ENCODE results near the gene ABHD17C.

ABHD17C gene

DNA sequence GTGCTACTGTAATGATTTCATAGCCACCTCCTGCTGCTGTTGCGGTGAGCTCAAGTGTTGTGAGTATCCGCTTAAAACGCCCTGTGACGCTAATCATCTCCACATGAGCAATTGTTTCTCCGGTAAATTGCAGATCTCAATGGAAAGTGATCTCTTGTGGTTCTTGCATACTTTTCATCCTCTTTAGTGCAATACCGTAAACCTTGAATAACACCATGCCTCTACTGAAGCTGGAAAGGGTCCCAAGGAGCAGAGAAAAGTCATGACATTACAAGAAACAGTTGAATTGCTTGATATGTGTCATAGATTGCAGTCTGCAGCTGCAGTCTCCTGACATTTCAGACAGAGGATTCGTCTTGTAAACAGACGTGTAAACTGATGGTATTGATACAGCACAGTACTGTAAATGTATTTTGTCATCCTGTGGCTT lies 78.0 kb downstream of the ABHD17C start:
- no peak overlapping the region for H2AFZ ChIP-seq (ENCODE audit: low read length)
- H3K9me3 ChIP-seq (replicated peaks; ENCODE audit: insufficient read depth, low read length), result no peaks in the 10 kb centered on the region
- DNase-seq, result no peak
- H4K20me1 ChIP-seq (ENCODE audit: insufficient read depth, low read length), result no peaks in the 10 kb centered on the region
- H3K4me2 ChIP-seq (ENCODE audit: low read depth, low read length), result no peak overlapping the region
- H3K36me3 ChIP-seq (replicated peaks; ENCODE audit: insufficient read depth, low read length), result no peaks in the 10 kb centered on the region
- H3K4me3 ChIP-seq (ENCODE audit: low read length), result no peak overlapping the region
- TF ChIP-seq EZH2 (optimal IDR thresholded peaks at IDR 0.05; ENCODE audit: low read depth, low read length) (no peak), EZH2phosphoT487 (IDR thresholded peaks at IDR 0.05; ENCODE audit: low read length) (no peak)
- TF ChIP-seq, protein P1, sequence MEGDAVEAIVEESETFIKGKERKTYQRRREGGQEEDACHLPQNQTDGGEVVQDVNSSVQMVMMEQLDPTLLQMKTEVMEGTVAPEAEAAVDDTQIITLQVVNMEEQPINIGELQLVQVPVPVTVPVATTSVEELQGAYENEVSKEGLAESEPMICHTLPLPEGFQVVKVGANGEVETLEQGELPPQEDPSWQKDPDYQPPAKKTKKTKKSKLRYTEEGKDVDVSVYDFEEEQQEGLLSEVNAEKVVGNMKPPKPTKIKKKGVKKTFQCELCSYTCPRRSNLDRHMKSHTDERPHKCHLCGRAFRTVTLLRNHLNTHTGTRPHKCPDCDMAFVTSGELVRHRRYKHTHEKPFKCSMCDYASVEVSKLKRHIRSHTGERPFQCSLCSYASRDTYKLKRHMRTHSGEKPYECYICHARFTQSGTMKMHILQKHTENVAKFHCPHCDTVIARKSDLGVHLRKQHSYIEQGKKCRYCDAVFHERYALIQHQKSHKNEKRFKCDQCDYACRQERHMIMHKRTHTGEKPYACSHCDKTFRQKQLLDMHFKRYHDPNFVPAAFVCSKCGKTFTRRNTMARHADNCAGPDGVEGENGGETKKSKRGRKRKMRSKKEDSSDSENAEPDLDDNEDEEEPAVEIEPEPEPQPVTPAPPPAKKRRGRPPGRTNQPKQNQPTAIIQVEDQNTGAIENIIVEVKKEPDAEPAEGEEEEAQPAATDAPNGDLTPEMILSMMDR (IDR thresholded peaks at IDR 0.05; ENCODE audit: low read length), result no peak
- no peaks in the 10 kb centered on the region for H3K9me2 ChIP-seq (replicated peaks; ENCODE audit: insufficient read depth, low read length)
- H3K4me1 ChIP-seq (ENCODE audit: low read length), result no peaks in the 10 kb centered on the region
- H3F3A ChIP-seq (ENCODE audit: insufficient read depth, low read length), result no peaks in the 10 kb centered on the region
- no peaks in the 10 kb centered on the region for H3K79me2 ChIP-seq (ENCODE audit: low read length)
- no peaks in the 10 kb centered on the region for H3K27me3 ChIP-seq (replicated peaks; ENCODE audit: insufficient read depth, low read length)
- no peak overlapping the region for H3K9ac ChIP-seq (ENCODE audit: low read length)
- no peak overlapping the region for H3K27ac ChIP-seq (ENCODE audit: low read length)

DNA sequence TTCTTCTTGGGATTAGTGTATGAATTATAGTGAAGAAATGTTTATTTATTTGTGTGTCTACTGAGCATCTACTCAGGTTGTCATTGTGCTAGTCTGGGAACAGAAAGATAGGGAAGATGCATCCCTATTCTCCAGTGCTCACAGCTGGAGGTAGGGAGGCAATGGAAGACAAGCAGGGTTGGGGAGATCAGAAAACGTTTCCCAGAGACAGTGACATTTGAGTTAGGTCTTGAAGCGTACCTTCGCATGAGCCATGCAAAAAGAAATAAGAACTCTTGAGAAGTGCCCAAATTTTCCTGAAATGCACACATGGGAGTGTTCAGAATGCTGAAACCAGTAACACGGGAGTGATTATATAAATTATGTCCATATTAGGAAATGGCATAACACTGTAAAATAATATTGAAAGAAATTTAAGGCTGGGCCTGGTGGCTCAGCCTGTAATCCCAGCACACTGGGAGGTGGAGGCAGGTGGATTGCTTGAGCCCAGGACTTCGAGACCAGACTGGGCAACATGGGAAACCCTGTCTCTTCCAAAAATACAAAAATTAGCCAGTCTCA lies 78.8 kb downstream of the ABHD17C start:
- H3K27ac ChIP-seq (ENCODE audit: low read length), result no peak overlapping the region
- TF ChIP-seq, protein P1 (IDR thresholded peaks at IDR 0.05; ENCODE audit: low read length), result no peak
- no peaks in the 10 kb centered on the region for H3K27me3 ChIP-seq (replicated peaks; ENCODE audit: insufficient read depth, low read length)

GRCh38 chr15:80774486-80774885 lies 79.4 kb downstream of the ABHD17C start:
- no peak overlapping the region for H3K27ac ChIP-seq (ENCODE audit: low read length)
- H3K4me3 ChIP-seq (ENCODE audit: low read length), result no peak overlapping the region
- no peaks in the 10 kb centered on the region for H4K20me1 ChIP-seq (ENCODE audit: insufficient read depth, low read length)
- H3K4me1 ChIP-seq (ENCODE audit: low read length), result no peaks in the 10 kb centered on the region
- H3F3A ChIP-seq (ENCODE audit: insufficient read depth, low read length), result no peaks in the 10 kb centered on the region
- no peak for DNase-seq
- peaks cover 2% of the 10 kb centered on the region; the same call in 1 of the 2 replicates for H3K27me3 ChIP-seq (replicated peaks; ENCODE audit: insufficient read depth, low read length)
- no peaks in the 10 kb centered on the region for H3K79me2 ChIP-seq (ENCODE audit: low read length)
- no peak overlapping the region for H3K4me2 ChIP-seq (ENCODE audit: low read depth, low read length)
- H3K9me2 ChIP-seq (replicated peaks; ENCODE audit: insufficient read depth, low read length), result no peaks in the 10 kb centered on the region
- H3K9me3 ChIP-seq (replicated peaks; ENCODE audit: insufficient read depth, low read length), result no peaks in the 10 kb centered on the region
- H3K9ac ChIP-seq (ENCODE audit: low read length), result no peak overlapping the region
- TF ChIP-seq EZH2 (optimal IDR thresholded peaks at IDR 0.05; ENCODE audit: low read depth, low read length), result no peak
- TF ChIP-seq, protein P1 (IDR thresholded peaks at IDR 0.05; ENCODE audit: low read length), result no peak
- no peak for TF ChIP-seq EZH2phosphoT487 (IDR thresholded peaks at IDR 0.05; ENCODE audit: low read length)
- H3K36me3 ChIP-seq (replicated peaks; ENCODE audit: insufficient read depth, low read length), result no peaks in the 10 kb centered on the region
- no peak overlapping the region for H2AFZ ChIP-seq (ENCODE audit: low read length)

More for the DNA sequence above, 78.8 kb downstream of the ABHD17C start:
- Histone ChIP-seq H4K20me1 (ENCODE audit: insufficient read depth, low read length) (no peaks in the 10 kb centered on the region), H3K9me3 (replicated peaks; ENCODE audit: insufficient read depth, low read length) (no peaks in the 10 kb centered on the region), H2AFZ (ENCODE audit: low read length) (no peak overlapping the region), H3K36me3 (replicated peaks; ENCODE audit: insufficient read depth, low read length) (no peaks in the 10 kb centered on the region), H3K9ac (ENCODE audit: low read length) (no peak overlapping the region), H3K4me3 (ENCODE audit: low read length) (no peak overlapping the region), H3F3A (ENCODE audit: insufficient read depth, low read length) (no peaks in the 10 kb centered on the region), H3K9me2 (replicated peaks; ENCODE audit: insufficient read depth, low read length) (no peaks in the 10 kb centered on the region), H3K4me2 (ENCODE audit: low read depth, low read length) (no peak overlapping the region), H3K79me2 (ENCODE audit: low read length) (no peaks in the 10 kb centered on the region), H3K4me1 (ENCODE audit: low read length) (no peaks in the 10 kb centered on the region)
- no peak for DNase-seq

Measured in MM.1S (cell line).